Endothelial cell of umbilical vein (primary cell): ENCODE measurements around the gene FAM3C.

Experiments used
- JUN ChIP-seq: IDR thresholded peaks from 2 replicates; pipeline ENCODE4 v1.6.1; 2011; ENCODE audit warnings: borderline replicate concordance, low read depth; ENCODE audit not compliant: insufficient read length, insufficient read depth
- POLR2A ChIP-seq: IDR thresholded peaks from 2 replicates; pipeline ENCODE4 v1.6.1; 2012; ENCODE audit warnings: low read depth, mild to moderate bottlenecking, control low read depth, low read length
- TF ChIP-seq, protein P1 (sequence below), 2 donors: IDR thresholded peaks; 1 replicate in 1 of 2; 2 replicates in 1 of 2; pipeline ENCODE4 v1.5.1; 2011; ENCODE audit warnings: low read length in 2 of 2, mild to moderate bottlenecking in 2 of 2, moderate library complexity in 2 of 2, control low read depth in 1 of 2, inconsistent platforms in 1 of 2, low read depth in 1 of 2; ENCODE audit not compliant: insufficient read depth in 1 of 2; ENCODE audit errors: extremely low read depth in 1 of 2

DNA sequence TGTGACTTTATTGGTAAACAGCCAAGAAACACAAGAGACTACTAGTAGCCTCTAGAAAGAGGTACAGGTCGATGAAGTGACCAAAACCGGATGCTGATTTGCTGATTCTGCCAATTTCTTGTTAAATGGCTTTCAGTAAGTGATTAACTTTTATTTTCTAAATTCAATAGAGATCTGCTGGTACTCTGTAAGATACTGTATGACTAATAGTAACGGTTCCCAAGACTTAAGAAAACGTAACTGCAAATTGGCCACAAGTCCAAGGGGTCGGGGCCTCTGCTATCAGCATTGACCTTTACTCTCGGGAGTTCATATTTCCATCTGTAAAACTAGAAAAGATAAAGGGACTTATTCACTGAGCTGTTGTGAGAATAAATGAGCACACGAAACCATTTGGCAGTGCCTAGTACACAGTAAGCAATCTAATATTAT lies 1.4 kb downstream of the FAM3C start:
- no peak for TF ChIP-seq JUN
- TF ChIP-seq, protein P1, sequence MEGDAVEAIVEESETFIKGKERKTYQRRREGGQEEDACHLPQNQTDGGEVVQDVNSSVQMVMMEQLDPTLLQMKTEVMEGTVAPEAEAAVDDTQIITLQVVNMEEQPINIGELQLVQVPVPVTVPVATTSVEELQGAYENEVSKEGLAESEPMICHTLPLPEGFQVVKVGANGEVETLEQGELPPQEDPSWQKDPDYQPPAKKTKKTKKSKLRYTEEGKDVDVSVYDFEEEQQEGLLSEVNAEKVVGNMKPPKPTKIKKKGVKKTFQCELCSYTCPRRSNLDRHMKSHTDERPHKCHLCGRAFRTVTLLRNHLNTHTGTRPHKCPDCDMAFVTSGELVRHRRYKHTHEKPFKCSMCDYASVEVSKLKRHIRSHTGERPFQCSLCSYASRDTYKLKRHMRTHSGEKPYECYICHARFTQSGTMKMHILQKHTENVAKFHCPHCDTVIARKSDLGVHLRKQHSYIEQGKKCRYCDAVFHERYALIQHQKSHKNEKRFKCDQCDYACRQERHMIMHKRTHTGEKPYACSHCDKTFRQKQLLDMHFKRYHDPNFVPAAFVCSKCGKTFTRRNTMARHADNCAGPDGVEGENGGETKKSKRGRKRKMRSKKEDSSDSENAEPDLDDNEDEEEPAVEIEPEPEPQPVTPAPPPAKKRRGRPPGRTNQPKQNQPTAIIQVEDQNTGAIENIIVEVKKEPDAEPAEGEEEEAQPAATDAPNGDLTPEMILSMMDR (IDR thresholded peaks at IDR 0.05; ENCODE audit: extremely low read depth in 1 of 2, insufficient read depth in 1 of 2, low read depth in 1 of 2, low read length in 2 of 2), result no peak
- TF ChIP-seq POLR2A, result no peak
